SK-N-MC (cell line): ENCODE results near the gene CHST12.

Experiments
- EZH2 ChIP-seq: fragments of 200-600 bp; sonication (generic); IDR thresholded peaks from one replicate; pipeline ENCODE4 v1.6.1; 2017; ENCODE audit warnings: antibody characterized with exemption
- FOXP2 ChIP-seq: optimal IDR thresholded peaks from 2 replicates; pipeline ENCODE3; 2011; ENCODE audit warnings: mild to moderate bottlenecking, moderate library complexity; ENCODE audit not compliant: insufficient read depth; ENCODE audit errors: extremely low read length, control extremely low read depth

DNA sequence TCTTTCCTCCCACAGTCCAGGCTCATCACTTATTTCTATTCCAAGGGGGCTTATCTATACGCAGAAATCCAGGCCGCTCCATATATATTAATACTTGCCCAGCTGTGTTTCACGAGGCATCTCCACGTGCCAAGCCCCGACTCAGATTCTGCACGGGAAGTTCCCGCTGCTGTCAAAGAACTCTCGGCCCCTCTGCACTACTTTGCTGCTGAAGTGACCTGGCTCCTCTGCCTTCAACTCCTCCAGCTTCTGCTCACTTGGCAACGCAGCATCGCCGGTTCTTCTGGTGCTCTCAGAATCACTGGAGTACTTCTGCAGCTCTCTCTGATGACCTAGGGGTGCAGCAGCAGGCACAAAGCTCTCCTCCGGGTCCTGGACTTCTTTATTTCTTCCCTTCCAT is 9.7 kb upstream of the CHST12 start:
- no peak for TF ChIP-seq EZH2
- no peak for TF ChIP-seq FOXP2
